Stimulated activated memory B cell treated with anti-CD40 and anti-IgM and Interleukin-4, amounts not matched to agents 10 μg/mL and 1 μg/mL and 100 μg/mL, for 72 hours (primary cell): ENCODE results near the gene FAM162A.

ENCODE experiments used
- ATAC-seq: fragments of 150-1000 bp; cut with Tn5 transposase; 2 replicates; pipeline ENCODE4 v1.10.0; 2021
- H3K27ac Mint-ChIP-seq: one replicate; pipeline ENCODE4 v1.8.0; 2022; ENCODE audit warnings: mild to moderate bottlenecking, mixed read lengths
- H3K27me3 Mint-ChIP-seq: one replicate; pipeline ENCODE4 v1.8.0; 2022; ENCODE audit warnings: mixed read lengths
- H3K36me3 Mint-ChIP-seq: one replicate; pipeline ENCODE4 v1.8.0; 2022; ENCODE audit warnings: mixed read lengths
- H3K4me1 Mint-ChIP-seq: one replicate; pipeline ENCODE4 v1.8.0; 2022; ENCODE audit warnings: mixed read lengths
- H3K4me3 Mint-ChIP-seq: one replicate; pipeline ENCODE4 v1.8.0; 2022; ENCODE audit warnings: mild to moderate bottlenecking, moderate library complexity, mixed read lengths
- H3K9me3 Mint-ChIP-seq: one replicate; pipeline ENCODE4 v1.8.0; 2022; ENCODE audit warnings: mixed read lengths

FAM162A gene

GRCh38 chr3:122383771-122384697, at the start of gene FAM162A:
Gene FAM162A (plus strand): TSS chr3:122384182. CDS start chr3:122384266, 84 bp downstream.
- Mint-ChIP-seq H3K4me3 (peak within 1 kb of the TSS; percentile 90), H3K4me1 (peaks cover 64% of the 10 kb centered on the region), H3K27me3 (no peaks in the 10 kb centered on the region), H3K36me3 (peaks cover 16% of the 10 kb centered on the region), H3K9me3 (no peaks in the 10 kb centered on the region), H3K27ac (peak within 1 kb of the TSS; percentile 93)
- ATAC-seq, result peak; percentile 97

- ATAC-seq, result no peak
- peaks cover 2% of the 10 kb centered on the region for H3K36me3 Mint-ChIP-seq
- H3K27me3 Mint-ChIP-seq, result peaks cover 6% of the 10 kb centered on the region
- no peak overlapping the region for H3K4me3 Mint-ChIP-seq
- no peak overlapping the region for H3K27ac Mint-ChIP-seq
- no peaks in the 10 kb centered on the region for H3K4me1 Mint-ChIP-seq
- H3K9me3 Mint-ChIP-seq, result peaks cover 11% of the 10 kb centered on the region
These were observed 41.2 kb upstream of the FAM162A start for GRCh38 chr3:122342803-122343202.

GRCh38 chr3:122343654-122344053, 40.3 kb upstream of the FAM162A start:
- peaks cover 14% of the 10 kb centered on the region for H3K9me3 Mint-ChIP-seq
- H3K27ac Mint-ChIP-seq, result no peak overlapping the region
- no peaks in the 10 kb centered on the region for H3K4me1 Mint-ChIP-seq
- H3K27me3 Mint-ChIP-seq, result peaks cover 12% of the 10 kb centered on the region
- no peak for ATAC-seq
- peaks cover 6% of the 10 kb centered on the region for H3K36me3 Mint-ChIP-seq
- H3K4me3 Mint-ChIP-seq, result no peak overlapping the region

GRCh38 chr3:122349171-122349570, 34.8 kb upstream of the FAM162A start:
- H3K36me3 Mint-ChIP-seq, result peaks cover 6% of the 10 kb centered on the region
- no peak overlapping the region for H3K4me3 Mint-ChIP-seq
- ATAC-seq, result no peak
- H3K27me3 Mint-ChIP-seq, result peaks cover 12% of the 10 kb centered on the region
- H3K4me1 Mint-ChIP-seq, result no peaks in the 10 kb centered on the region
- peaks cover 8% of the 10 kb centered on the region for H3K9me3 Mint-ChIP-seq
- no peak overlapping the region for H3K27ac Mint-ChIP-seq

- H3K27me3 Mint-ChIP-seq, result peaks cover 12% of the 10 kb centered on the region
- H3K9me3 Mint-ChIP-seq, result peaks cover 8% of the 10 kb centered on the region
- no peak overlapping the region for H3K27ac Mint-ChIP-seq
- ATAC-seq, result no peak
- H3K36me3 Mint-ChIP-seq, result peaks cover 6% of the 10 kb centered on the region
- no peaks in the 10 kb centered on the region for H3K4me1 Mint-ChIP-seq
- H3K4me3 Mint-ChIP-seq, result no peak overlapping the region
These were observed 33.1 kb upstream of the FAM162A start for GRCh38 chr3:122350814-122351418.

- Mint-ChIP-seq H3K27me3 (peaks cover 12% of the 10 kb centered on the region), H3K27ac (no peak overlapping the region), H3K36me3 (peaks cover 6% of the 10 kb centered on the region), H3K9me3 (peaks cover 8% of the 10 kb centered on the region), H3K4me3 (no peak overlapping the region), H3K4me1 (no peaks in the 10 kb centered on the region)
- no peak for ATAC-seq
These were observed 32.4 kb upstream of the FAM162A start for GRCh38 chr3:122351612-122352011.

GRCh38 chr3:122353215-122353614, 30.8 kb upstream of the FAM162A start:
- Mint-ChIP-seq H3K27me3 (peaks cover 2% of the 10 kb centered on the region), H3K27ac (no peak overlapping the region), H3K4me1 (no peaks in the 10 kb centered on the region), H3K9me3 (no peaks in the 10 kb centered on the region), H3K36me3 (peaks cover 11% of the 10 kb centered on the region), H3K4me3 (no peak overlapping the region)
- no peak for ATAC-seq

GRCh38 chr3:122353893-122354401, 30.0 kb upstream of the FAM162A start:
- peaks cover 19% of the 10 kb centered on the region for H3K36me3 Mint-ChIP-seq
- H3K4me1 Mint-ChIP-seq, result no peaks in the 10 kb centered on the region
- H3K4me3 Mint-ChIP-seq, result no peak overlapping the region
- H3K27me3 Mint-ChIP-seq, result no peaks in the 10 kb centered on the region
- H3K27ac Mint-ChIP-seq, result no peak overlapping the region
- ATAC-seq, result peak; percentile 56
- no peaks in the 10 kb centered on the region for H3K9me3 Mint-ChIP-seq

GRCh38 chr3:122355612-122356011, 28.4 kb upstream of the FAM162A start:
- Mint-ChIP-seq H3K27ac (no peak overlapping the region), H3K27me3 (no peaks in the 10 kb centered on the region), H3K4me3 (no peak overlapping the region), H3K4me1 (no peaks in the 10 kb centered on the region), H3K36me3 (peaks cover 26% of the 10 kb centered on the region), H3K9me3 (no peaks in the 10 kb centered on the region)
- ATAC-seq, result no peak

GRCh38 chr3:122356402-122356801, 27.6 kb upstream of the FAM162A start:
- H3K27me3 Mint-ChIP-seq, result no peaks in the 10 kb centered on the region
- H3K4me1 Mint-ChIP-seq, result no peaks in the 10 kb centered on the region
- H3K4me3 Mint-ChIP-seq, result no peak overlapping the region
- ATAC-seq, result peak; percentile 60
- no peak overlapping the region for H3K27ac Mint-ChIP-seq
- peaks cover 26% of the 10 kb centered on the region for H3K36me3 Mint-ChIP-seq
- H3K9me3 Mint-ChIP-seq, result no peaks in the 10 kb centered on the region

- Mint-ChIP-seq H3K9me3 (no peaks in the 10 kb centered on the region), H3K36me3 (peaks cover 33% of the 10 kb centered on the region), H3K27me3 (no peaks in the 10 kb centered on the region), H3K27ac (no peak overlapping the region), H3K4me1 (no peaks in the 10 kb centered on the region), H3K4me3 (no peak overlapping the region)
- ATAC-seq, result no peak
These were observed 25.9 kb upstream of the FAM162A start for GRCh38 chr3:122357828-122358702.

GRCh38 chr3:122358703-122359032, 25.3 kb upstream of the FAM162A start:
- H3K4me1 Mint-ChIP-seq, result no peaks in the 10 kb centered on the region
- H3K36me3 Mint-ChIP-seq, result peaks cover 39% of the 10 kb centered on the region
- H3K9me3 Mint-ChIP-seq, result no peaks in the 10 kb centered on the region
- H3K4me3 Mint-ChIP-seq, result no peak overlapping the region
- H3K27ac Mint-ChIP-seq, result no peak overlapping the region
- ATAC-seq, result no peak
- H3K27me3 Mint-ChIP-seq, result no peaks in the 10 kb centered on the region

GRCh38 chr3:122362026-122362425, 22.0 kb upstream of the FAM162A start:
- Mint-ChIP-seq H3K27me3 (no peaks in the 10 kb centered on the region), H3K36me3 (peaks cover 53% of the 10 kb centered on the region), H3K4me3 (no peak overlapping the region), H3K27ac (no peak overlapping the region), H3K9me3 (no peaks in the 10 kb centered on the region), H3K4me1 (no peaks in the 10 kb centered on the region)
- ATAC-seq, result no peak

- Mint-ChIP-seq H3K27me3 (no peaks in the 10 kb centered on the region), H3K36me3 (peaks cover 49% of the 10 kb centered on the region), H3K4me3 (no peak overlapping the region), H3K27ac (no peak overlapping the region), H3K4me1 (no peaks in the 10 kb centered on the region), H3K9me3 (no peaks in the 10 kb centered on the region)
- no peak for ATAC-seq
These were observed 19.5 kb upstream of the FAM162A start for GRCh38 chr3:122364490-122364889.

- Mint-ChIP-seq H3K36me3 (peaks cover 50% of the 10 kb centered on the region), H3K27ac (no peak overlapping the region), H3K4me1 (no peaks in the 10 kb centered on the region), H3K27me3 (no peaks in the 10 kb centered on the region), H3K9me3 (no peaks in the 10 kb centered on the region), H3K4me3 (no peak overlapping the region)
- ATAC-seq, result no peak
These were observed 18.9 kb upstream of the FAM162A start for GRCh38 chr3:122365073-122365472.
